HEK293 (cell line): Measurements from ENCODE around the gene DDR2.

Source experiments
- CTCF ChIP-seq: fragments of 450-650 bp; formaldehyde crosslinking; IDR thresholded peaks from 2 replicates; pipeline ENCODE4 v1.5.1; 2016; ENCODE audit warnings: missing biosample characterization, missing genetic modification characterization
- KLF9 ChIP-seq: fragments of 450-650 bp; formaldehyde crosslinking; IDR thresholded peaks from 2 replicates; pipeline ENCODE4 v1.5.1; 2016; ENCODE audit warnings: missing biosample characterization, missing genetic modification characterization, low read depth
- PRDM4 ChIP-seq: fragments of 450-650 bp; formaldehyde crosslinking; IDR thresholded peaks from 2 replicates; pipeline ENCODE4 v1.5.1; 2017; ENCODE audit warnings: missing biosample characterization, missing genetic modification characterization
- TCF7L2 ChIP-seq: IDR thresholded peaks from 2 replicates; pipeline ENCODE4 v1.6.1; 2011; ENCODE audit warnings: low read depth, mild to moderate bottlenecking, inconsistent platforms, low read length, moderate library complexity, borderline replicate concordance
- ZBTB26 ChIP-seq: fragments of 450-650 bp; formaldehyde crosslinking; optimal IDR thresholded peaks from 2 replicates; pipeline ENCODE3; 2016; ENCODE audit warnings: missing biosample characterization, mild to moderate bottlenecking, missing genetic modification characterization
- ZNF248 ChIP-seq: fragments of 450-650 bp; formaldehyde crosslinking; IDR thresholded peaks from 2 replicates; pipeline ENCODE4 v1.5.1; 2017; ENCODE audit warnings: missing biosample characterization, missing genetic modification characterization
- ZNF416 ChIP-seq: fragments of 450-650 bp; formaldehyde crosslinking; IDR thresholded peaks from 2 replicates; pipeline ENCODE4 v1.5.1; 2016; ENCODE audit warnings: missing biosample characterization, missing genetic modification characterization
- ZNF473 ChIP-seq: fragments of 450-650 bp; formaldehyde crosslinking; IDR thresholded peaks from 2 replicates; pipeline ENCODE4 v1.5.1; 2017; ENCODE audit warnings: missing biosample characterization, missing genetic modification characterization
- ZNF610 ChIP-seq: fragments of 450-650 bp; formaldehyde crosslinking; IDR thresholded peaks from 2 replicates; pipeline ENCODE4 v1.5.1; 2016; ENCODE audit warnings: missing biosample characterization, missing genetic modification characterization, borderline replicate concordance
- ZXDB ChIP-seq: fragments of 450-650 bp; formaldehyde crosslinking; IDR thresholded peaks from 2 replicates; pipeline ENCODE4 v1.5.1; 2016; ENCODE audit warnings: missing biosample characterization, missing genetic modification characterization

- TF ChIP-seq TCF7L2 (no peak), CTCF (0 out of 2 replicates have a peak, but pooled peaks have one; percentile 30), KLF9 (no peak), ZNF473 (tag by site-specific recombination) (no peak), ZBTB26 (tag by site-specific recombination) (no peak), ZNF248 (no peak), PRDM4 (tag by site-specific recombination) (no peak), ZXDB (tag by site-specific recombination) (no peak), ZNF610 (no peak), ZNF416 (tag by site-specific recombination) (no peak)
Observed at GRCh38 chr1:162633081-162633762, 958 bp downstream of the DDR2 start.
